ENCODE data around the gene PTPRG.

The PTPRG gene

GRCh38 chr3:61657689-61658088 is 96.3 kb downstream of the PTPRG start:
- DNase-seq (ENCODE audit: low read depth), result no peak

- no peak for DNase-seq (ENCODE audit: low read depth)
Observed at GRCh38 chr3:61662861-61663260, 101.5 kb downstream of the PTPRG start.

- DNase-seq (ENCODE audit: low read depth), result no peak
Observed at GRCh38 chr3:61663356-61664104, 102.2 kb downstream of the PTPRG start.

- peak; percentile 90 for DNase-seq (ENCODE audit: low read depth)
Observed at GRCh38 chr3:61664105-61664482, 102.7 kb downstream of the PTPRG start.

- DNase-seq (ENCODE audit: low read depth), result no peak
Observed at GRCh38 chr3:61665121-61665520, 103.8 kb downstream of the PTPRG start.

- DNase-seq (ENCODE audit: low read depth), result no peak
Observed at GRCh38 chr3:61665987-61666386, 104.6 kb downstream of the PTPRG start.

- DNase-seq (ENCODE audit: low read depth), result no peak
Observed at GRCh38 chr3:61666615-61667330, 105.4 kb downstream of the PTPRG start.

- DNase-seq (ENCODE audit: low read depth), result no peak
Observed at GRCh38 chr3:61667383-61667782, 106.0 kb downstream of the PTPRG start.

- no peak for DNase-seq (ENCODE audit: low read depth)
Observed at GRCh38 chr3:61667814-61668213, 106.4 kb downstream of the PTPRG start.

- no peak for DNase-seq (ENCODE audit: low read depth)
Observed at GRCh38 chr3:61668317-61668864, 107.0 kb downstream of the PTPRG start.

GRCh38 chr3:61669203-61669602 is 107.8 kb downstream of the PTPRG start:
- no peak for DNase-seq (ENCODE audit: low read depth)

GRCh38 chr3:61669668-61670299 is 108.4 kb downstream of the PTPRG start:
- DNase-seq (ENCODE audit: low read depth), result no peak

GRCh38 chr3:61673651-61674050 is 112.3 kb downstream of the PTPRG start:
- no peak for DNase-seq (ENCODE audit: low read depth)

GRCh38 chr3:61674596-61674995 is 113.2 kb downstream of the PTPRG start:
- no peak for DNase-seq (ENCODE audit: low read depth)

- no peak for DNase-seq (ENCODE audit: low read depth)
Observed at GRCh38 chr3:61679026-61679425, 117.7 kb downstream of the PTPRG start.

- no peak for DNase-seq (ENCODE audit: low read depth)
Observed at GRCh38 chr3:61680617-61681016, 119.2 kb downstream of the PTPRG start.

- no peak for DNase-seq (ENCODE audit: low read depth)
Observed at GRCh38 chr3:61681636-61682035, 120.3 kb downstream of the PTPRG start.

GRCh38 chr3:61682671-61683548 is 121.5 kb downstream of the PTPRG start:
- DNase-seq (ENCODE audit: low read depth), result no peak

GRCh38 chr3:61683549-61684236 is 122.3 kb downstream of the PTPRG start:
- DNase-seq (ENCODE audit: low read depth), result no peak

GRCh38 chr3:61684386-61684785 is 123.0 kb downstream of the PTPRG start:
- no peak for DNase-seq (ENCODE audit: low read depth)

- DNase-seq (ENCODE audit: low read depth), result no peak
Observed at GRCh38 chr3:61685755-61686154, 124.4 kb downstream of the PTPRG start.
